Measurements from ENCODE around the gene MEA1. TPM values are rescaled to one million over a fixed set of nuclear protein-coding genes. Genes with fewer than 3 reads are reported as not detected.
"Not testable (repeated sequence)": the region's sequence is repeated elsewhere in the genome, so short reads cannot be mapped to it uniquely, and the experiment has no call there.

The MEA1 gene
- total RNA-seq, 2 experiments from 2014 or later, result 93.4 to 129 TPM

- Mint-ChIP-seq H3K36me3 (ENCODE audit: low read depth) (peaks cover 33% of the 10 kb centered on the region), H3K9me3 (ENCODE audit: low read depth) (no peaks in the 10 kb centered on the region), H3K27ac (peak overlapping the region; percentile 97), H3K4me3 (peak overlapping the region; percentile 99), H3K4me1 (peaks cover 44% of the 10 kb centered on the region), H3K27me3 (no peaks in the 10 kb centered on the region)
- POLR2A ChIA-PET, result interaction anchor here (0.6 to 1.1 kb wide), 8 partner anchors 15 to 458 kb away, joined by 3 to 9 read pairs (median 4); partner anchors contain the start of genes CNPY3 and PEX6
- DNase-seq, result no peak
- CTCF ChIA-PET, result interaction anchor here (0.7 to 1.5 kb wide), 7 partner anchors 25 to 490 kb away, joined by 3 to 5 read pairs (median 3); partner anchors contain the start of genes KLHDC3, PEX6, RRP36 and UBR2
- no peak for ATAC-seq
- intact Hi-C loops (cut with DNase I, micrococcal nuclease), result loop anchor here in 1 of 2 experiments (5.0 to 10.0 kb wide), 4 partner anchors 423 to 1270 kb away; partner anchors contain the start of genes POLH, PRICKLE4, TJAP1 and TOMM6
Measured at GRCh38 chr6:43054206-43054943, 40.6 kb upstream of the MEA1 start.

- peaks cover 43% of the 10 kb centered on the region for H3K4me1 Mint-ChIP-seq
- H3K27ac Mint-ChIP-seq, result peak within 1 kb of the TSS; percentile 97
- ChIA-PET POLR2A (interaction anchor here (0.6 to 1.1 kb wide), 7 partner anchors 14 to 458 kb away, joined by 3 to 9 read pairs (median 4); partner anchors contain the start of genes CNPY3 and PEX6), CTCF (interaction anchor here (0.5 to 1.5 kb wide), 7 partner anchors 25 to 492 kb away, joined by 3 to 5 read pairs (median 3); partner anchors contain the start of genes KLHDC3, RRP36 and UBR2)
- no peaks in the 10 kb centered on the region for H3K27me3 Mint-ChIP-seq
- no peaks in the 10 kb centered on the region for H3K9me3 Mint-ChIP-seq (ENCODE audit: low read depth)
- ATAC-seq (peak; percentile 99), DNase-seq (peak; percentile 96)
- H3K36me3 Mint-ChIP-seq (ENCODE audit: low read depth), result peaks cover 37% of the 10 kb centered on the region
- intact Hi-C loops (cut with DNase I, micrococcal nuclease), result loop anchor here (1.0 to 10.0 kb wide), 11 partner anchors 39 to 1269 kb away; partner anchors contain the start of genes PPP2R5D (in 2 of the 2), CNPY3 (in 1 of the 2), KLHDC3 (in 1 of the 2) and PEX6 (in 1 of the 2)
- H3K4me3 Mint-ChIP-seq, result peak within 1 kb of the TSS; percentile 99
Measured at GRCh38 chr6:43053545-43054205, 39.9 kb upstream of the MEA1 start, which contains the start of gene CUL7. CUL7 (minus strand) TSS chr6:43053851; CDS start chr6:43052788, 1,063 bp downstream.

GRCh38 chr6:43052842-43053544 is 39.2 kb upstream of the MEA1 start:
- Mint-ChIP-seq H3K27ac (peak overlapping the region; percentile 97), H3K36me3 (ENCODE audit: low read depth) (peaks cover 37% of the 10 kb centered on the region)

GRCh38 chr6:43052225-43052841 is 38.6 kb upstream of the MEA1 start:
- CTCF ChIA-PET, result interaction anchor here (0.6 kb wide), 1 partner anchor 1251 kb away, joined by 4 read pairs; no protein-coding TSS in a partner anchor
- H3K4me1 Mint-ChIP-seq, result peaks cover 32% of the 10 kb centered on the region
- ATAC-seq, result no peak

More at GRCh38 chr6:43052842-43053544, 39.2 kb upstream of the MEA1 start:
- peak; percentile 24 for ATAC-seq
- Mint-ChIP-seq H3K9me3 (ENCODE audit: low read depth) (no peaks in the 10 kb centered on the region), H3K4me3 (peak overlapping the region; percentile 99), H3K27me3 (no peaks in the 10 kb centered on the region), H3K4me1 (peaks cover 36% of the 10 kb centered on the region)
- peak; percentile 42 for DNase-seq
- CTCF ChIA-PET, result interaction anchor here (0.5 to 1.5 kb wide), 5 partner anchors 24 to 1251 kb away, joined by 3 to 5 read pairs (median 4); partner anchors contain the start of gene RRP36
- POLR2A ChIA-PET, result interaction anchor here (1.1 kb wide), 1 partner anchor 123 kb away, joined by 3 read pairs; the partner anchor contains the start of gene CNPY3
- intact Hi-C loops (cut with DNase I, micrococcal nuclease), result loop anchor here (1.0 to 10.0 kb wide), 11 partner anchors 39 to 1268 kb away; partner anchors contain the start of genes PPP2R5D (in 2 of the 2), CNPY3 (in 1 of the 2), KLHDC3 (in 1 of the 2) and PEX6 (in 1 of the 2)

GRCh38 chr6:43050981-43051380 is 37.2 kb upstream of the MEA1 start:
- H3K9me3 Mint-ChIP-seq (ENCODE audit: low read depth), result no peaks in the 10 kb centered on the region
- peaks cover 33% of the 10 kb centered on the region for H3K36me3 Mint-ChIP-seq (ENCODE audit: low read depth)
- H3K27ac Mint-ChIP-seq, result no peak overlapping the region
- intact Hi-C loops (cut with DNase I, micrococcal nuclease), result loop anchor here in 1 of 2 experiments (5.0 to 10.0 kb wide), 4 partner anchors 426 to 1266 kb away; partner anchors contain the start of genes POLH, PRICKLE4, TJAP1 and TOMM6
- no peaks in the 10 kb centered on the region for H3K27me3 Mint-ChIP-seq
- POLR2A ChIA-PET, result no interaction called here
- ATAC-seq (no peak), DNase-seq (no peak)
- CTCF ChIA-PET, result interaction anchor here (0.5 to 1.4 kb wide), 3 partner anchors 10 to 151 kb away, joined by 3 read pairs; no protein-coding TSS in a partner anchor
- H3K4me1 Mint-ChIP-seq, result peaks cover 32% of the 10 kb centered on the region
- no peak overlapping the region for H3K4me3 Mint-ChIP-seq

More at GRCh38 chr6:43052225-43052841, 38.6 kb upstream of the MEA1 start:
- no peak for DNase-seq
- H3K27ac Mint-ChIP-seq, result peak overlapping the region; percentile 97
- intact Hi-C loops (cut with DNase I, micrococcal nuclease), result loop anchor here in 1 of 2 experiments (2.0 to 10.0 kb wide), 5 partner anchors 152 to 1268 kb away; partner anchors contain the start of genes POLH, PRICKLE4, TJAP1 and TOMM6
- H3K36me3 Mint-ChIP-seq (ENCODE audit: low read depth), result peaks cover 35% of the 10 kb centered on the region
- POLR2A ChIA-PET, result no interaction called here
- H3K27me3 Mint-ChIP-seq, result no peaks in the 10 kb centered on the region
- H3K4me3 Mint-ChIP-seq, result peak overlapping the region; percentile 99
- no peaks in the 10 kb centered on the region for H3K9me3 Mint-ChIP-seq (ENCODE audit: low read depth)

GRCh38 chr6:43047998-43048397 is 34.3 kb upstream of the MEA1 start:
- DNase-seq (no peak), ATAC-seq (no peak)
- Mint-ChIP-seq H3K4me3 (no peak overlapping the region), H3K9me3 (ENCODE audit: low read depth) (no peaks in the 10 kb centered on the region), H3K4me1 (peaks cover 22% of the 10 kb centered on the region), H3K27ac (no peak overlapping the region), H3K27me3 (no peaks in the 10 kb centered on the region), H3K36me3 (ENCODE audit: low read depth) (peaks cover 28% of the 10 kb centered on the region)
- CTCF ChIA-PET, result interaction anchor here (1.1 kb wide), 1 partner anchor 35 kb away, joined by 3 read pairs; the partner anchor contains the start of gene MEA1
- POLR2A ChIA-PET, result interaction anchor here (0.7 to 0.9 kb wide), 2 partner anchors 11 kb away, joined by 3 read pairs; partner anchors contain the start of genes KLC4 and MRPL2
- intact Hi-C loops (cut with DNase I, micrococcal nuclease), result no loop called here

GRCh38 chr6:43045371-43045930 is 31.7 kb upstream of the MEA1 start:
- no peak for DNase-seq
- intact Hi-C loops (cut with DNase I, micrococcal nuclease), result no loop called here
- H3K4me3 Mint-ChIP-seq, result no peak overlapping the region
- CTCF ChIA-PET, result interaction anchor here (0.7 kb wide), 1 partner anchor 69 kb away, joined by 3 read pairs; no protein-coding TSS in a partner anchor
- POLR2A ChIA-PET, result no interaction called here
- no peak for ATAC-seq
- H3K36me3 Mint-ChIP-seq (ENCODE audit: low read depth), result peaks cover 25% of the 10 kb centered on the region
- H3K27me3 Mint-ChIP-seq, result no peaks in the 10 kb centered on the region
- peaks cover under 1% of the 10 kb centered on the region for H3K4me1 Mint-ChIP-seq
- H3K9me3 Mint-ChIP-seq (ENCODE audit: low read depth), result no peaks in the 10 kb centered on the region
- H3K27ac Mint-ChIP-seq, result no peak overlapping the region

- no peaks in the 10 kb centered on the region for H3K9me3 Mint-ChIP-seq (ENCODE audit: low read depth)
- ATAC-seq (no peak), DNase-seq (no peak)
- intact Hi-C loops (cut with DNase I, micrococcal nuclease), result no loop called here
- no peak overlapping the region for H3K27ac Mint-ChIP-seq
- CTCF ChIA-PET, result no interaction called here
- peaks cover 16% of the 10 kb centered on the region for H3K36me3 Mint-ChIP-seq (ENCODE audit: low read depth)
- no peaks in the 10 kb centered on the region for H3K27me3 Mint-ChIP-seq
- H3K4me3 Mint-ChIP-seq, result no peak overlapping the region
- no peaks in the 10 kb centered on the region for H3K4me1 Mint-ChIP-seq
- POLR2A ChIA-PET, result interaction anchor here (0.6 kb wide), 1 partner anchor 150 kb away, joined by 5 read pairs; no protein-coding TSS in a partner anchor
Measured at GRCh38 chr6:43043310-43043709, 29.6 kb upstream of the MEA1 start.

- intact Hi-C loops (cut with DNase I, micrococcal nuclease); H3K27me3 Mint-ChIP-seq; DNase-seq; POLR2A ChIA-PET; ATAC-seq; H3K4me3 Mint-ChIP-seq; H3K27ac Mint-ChIP-seq; H3K4me1 Mint-ChIP-seq; H3K9me3 Mint-ChIP-seq (ENCODE audit: low read depth): not testable (repeated sequence)
- peaks cover 19% of the 10 kb centered on the region for H3K36me3 Mint-ChIP-seq (ENCODE audit: low read depth)
- CTCF ChIA-PET, result interaction anchor here (0.5 to 1.2 kb wide), 3 partner anchors 9 to 300 kb away, joined by 3 read pairs; no protein-coding TSS in a partner anchor
Measured at GRCh38 chr6:43041475-43041874, 27.7 kb upstream of the MEA1 start.

Data from activated CD4-positive, alpha-beta T cell treated with anti-CD3 and anti-CD28 coated beads for 36 hours (primary cell).